GM18498 (cell line): ENCODE measurements around the gene SPATC1L.
"Not testable (repeated sequence)": the region's sequence is repeated elsewhere in the genome, so short reads cannot be mapped to it uniquely, and the experiment has no call there.

Experiments
- ATAC-seq: cut with Tn5 transposase; IDR thresholded peaks from one replicate; pipeline ENCODE4 v1.9.1; 2021; ENCODE audit warnings: mild to moderate bottlenecking, moderate library complexity; ENCODE audit not compliant: unreplicated experiment

The SPATC1L gene

DNA sequence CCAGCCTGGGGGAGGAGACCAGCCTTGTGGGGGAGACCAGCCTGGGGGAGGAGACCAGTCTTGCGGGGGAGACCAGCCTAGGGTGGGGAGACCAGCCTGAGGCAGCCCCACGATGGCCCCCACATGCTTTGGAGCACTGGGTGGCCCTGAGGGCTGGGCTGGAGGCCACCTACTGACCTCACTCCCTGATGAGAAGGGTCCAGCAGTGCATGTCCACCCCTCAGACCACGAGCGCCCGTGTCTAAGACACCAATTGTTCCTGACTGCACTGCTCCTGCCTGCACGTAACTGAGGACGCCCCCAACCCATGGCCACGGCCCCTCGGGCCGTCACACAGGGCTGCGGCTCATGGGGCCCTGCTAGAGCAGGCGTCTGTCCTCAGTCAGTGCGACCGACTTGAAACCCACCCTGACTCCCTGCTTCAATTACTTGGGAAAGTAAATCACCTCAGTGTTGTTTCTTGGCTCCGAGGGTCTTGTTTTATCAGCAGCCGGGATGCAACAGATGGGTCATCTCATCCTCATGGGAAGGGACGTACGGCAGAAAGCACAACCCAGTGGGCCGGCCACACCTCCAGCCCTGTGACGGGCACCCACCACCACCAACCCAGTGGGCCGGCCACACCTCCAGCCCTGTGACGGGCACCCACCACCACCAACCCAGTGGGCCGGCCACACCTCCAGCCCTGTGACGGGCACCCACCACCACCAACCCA lies at the start of gene SPATC1L:
TSS of gene SPATC1L (minus strand) at position 550 of the 715 bp plus-strand sequence. CDS start 1,643 bp downstream, outside the sequence.
- ATAC-seq: no peak

DNA sequence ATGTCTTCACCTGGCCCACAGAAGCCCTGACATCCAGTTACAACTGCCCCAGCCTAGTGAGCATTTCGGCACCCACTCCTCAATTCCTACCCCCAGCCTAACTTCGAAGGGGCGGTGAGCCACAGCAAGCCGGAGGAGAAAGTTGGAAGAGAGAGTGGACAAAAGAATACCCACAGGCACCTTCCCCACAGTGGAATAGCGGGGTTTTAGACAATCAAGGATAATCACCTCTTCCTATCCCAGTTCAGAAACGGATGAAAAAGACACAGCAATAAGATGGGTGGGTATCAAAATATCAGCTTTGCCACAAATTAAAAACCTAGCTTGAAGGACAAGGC lies 45.6 kb upstream of the SPATC1L start:
- ATAC-seq: no peak

DNA sequence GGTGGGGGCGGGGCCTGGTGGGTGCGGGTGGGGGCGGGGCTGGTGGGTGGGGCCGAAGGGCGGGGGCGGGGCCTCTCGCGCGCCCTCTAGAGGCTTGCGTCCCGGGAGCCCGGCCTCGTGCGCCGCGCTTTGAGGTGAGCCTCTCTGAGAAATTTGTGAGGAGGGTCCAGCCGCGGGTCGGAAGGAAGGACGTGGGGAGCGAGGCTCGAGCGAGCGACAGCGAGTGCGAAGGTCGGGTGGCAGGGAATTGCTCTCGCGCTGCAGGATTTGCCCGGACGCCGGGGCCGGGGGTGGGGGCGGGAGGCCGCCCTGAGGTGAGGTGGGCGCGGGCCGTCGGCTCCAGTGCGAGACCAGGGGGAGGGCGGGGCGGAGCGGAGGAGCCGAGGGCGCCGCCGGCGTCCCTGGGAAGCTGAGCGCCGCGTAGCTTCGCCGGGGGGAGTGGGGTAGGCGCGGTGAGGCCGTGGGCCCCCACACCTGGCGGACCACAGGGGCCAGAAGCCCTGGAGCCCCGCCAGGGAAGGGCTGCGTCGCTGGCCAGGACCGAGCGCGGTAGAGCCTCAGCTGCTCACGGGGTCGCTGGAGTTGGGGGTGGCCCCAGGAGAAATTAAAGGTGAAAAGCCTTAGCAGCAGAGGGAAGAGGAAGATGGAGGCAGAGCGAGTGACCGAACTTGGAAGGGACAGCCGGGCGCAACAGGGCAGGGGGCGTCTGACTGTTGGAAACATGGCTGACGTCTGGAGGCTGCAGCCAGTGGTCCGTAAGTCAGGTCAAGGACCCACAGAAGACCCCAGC lies 45.1 kb upstream of the SPATC1L start:
- peak; percentile 33 for ATAC-seq

DNA sequence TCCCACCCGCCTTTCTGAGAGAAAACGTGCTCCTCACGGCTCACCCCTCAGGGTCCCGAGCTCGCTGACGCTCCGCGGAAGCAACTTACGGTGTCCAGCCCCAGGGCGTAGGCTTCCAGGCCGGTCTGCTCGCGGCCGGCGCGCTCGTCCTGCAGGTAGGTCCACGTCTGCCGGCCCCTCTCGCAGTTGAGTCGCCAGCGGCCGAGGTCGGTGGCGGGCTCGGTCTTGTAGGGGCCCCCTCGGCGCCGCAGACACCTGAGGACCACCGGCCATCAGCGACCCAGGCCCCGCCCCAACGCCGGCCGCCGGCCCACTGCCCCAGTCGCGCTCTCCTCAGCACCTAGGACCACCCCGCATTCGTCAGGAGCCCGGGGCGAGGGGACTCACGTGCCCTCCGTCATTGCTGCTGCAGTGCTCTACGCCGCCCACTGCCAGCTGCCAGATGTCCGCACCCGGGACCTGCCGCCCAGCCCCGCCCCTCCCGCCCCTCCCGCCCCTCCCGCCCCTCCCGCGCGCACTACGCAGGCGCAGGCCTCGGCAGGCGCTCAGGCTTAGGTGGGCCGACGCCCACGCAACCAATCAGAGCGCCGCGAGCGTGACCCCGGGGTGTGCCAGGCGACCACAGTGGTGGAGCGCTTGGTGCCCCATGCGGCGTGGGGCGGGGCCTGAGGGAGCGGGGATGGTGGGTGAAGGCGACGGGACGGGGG lies 44.2 kb upstream of the SPATC1L start, which contains the start of gene LSS:
TSS of gene LSS (minus strand) at position 430 of the 707 bp plus-strand sequence. CDS start at position 401, 29 bp downstream.
- ATAC-seq: peak; percentile 90

DNA sequence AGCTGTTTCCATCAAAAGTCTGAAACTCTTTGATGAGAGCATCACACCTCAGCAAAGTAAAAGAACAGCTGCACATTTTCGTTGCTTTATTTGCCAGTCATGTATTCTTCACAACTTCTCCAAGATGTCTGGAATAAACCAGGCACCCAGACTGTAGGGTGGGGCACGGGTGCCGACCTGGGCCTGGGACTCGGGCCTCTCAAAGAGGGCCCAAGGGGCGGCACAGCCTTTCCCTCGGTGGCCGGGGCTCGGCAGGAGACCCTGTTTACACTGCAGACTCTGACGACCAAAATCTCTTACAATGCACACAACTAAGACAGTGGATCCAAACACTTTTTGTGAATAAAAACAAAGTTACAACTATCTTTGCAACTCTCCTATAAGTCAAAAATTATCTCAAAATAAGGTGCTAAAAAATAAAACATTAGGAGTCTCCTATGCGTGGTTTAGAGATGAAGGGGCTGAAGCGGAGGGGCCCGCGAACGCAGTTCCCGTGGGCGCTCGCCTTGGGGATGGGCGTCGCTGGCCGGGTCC lies 43.6 kb upstream of the SPATC1L start:
- no peak for ATAC-seq

DNA sequence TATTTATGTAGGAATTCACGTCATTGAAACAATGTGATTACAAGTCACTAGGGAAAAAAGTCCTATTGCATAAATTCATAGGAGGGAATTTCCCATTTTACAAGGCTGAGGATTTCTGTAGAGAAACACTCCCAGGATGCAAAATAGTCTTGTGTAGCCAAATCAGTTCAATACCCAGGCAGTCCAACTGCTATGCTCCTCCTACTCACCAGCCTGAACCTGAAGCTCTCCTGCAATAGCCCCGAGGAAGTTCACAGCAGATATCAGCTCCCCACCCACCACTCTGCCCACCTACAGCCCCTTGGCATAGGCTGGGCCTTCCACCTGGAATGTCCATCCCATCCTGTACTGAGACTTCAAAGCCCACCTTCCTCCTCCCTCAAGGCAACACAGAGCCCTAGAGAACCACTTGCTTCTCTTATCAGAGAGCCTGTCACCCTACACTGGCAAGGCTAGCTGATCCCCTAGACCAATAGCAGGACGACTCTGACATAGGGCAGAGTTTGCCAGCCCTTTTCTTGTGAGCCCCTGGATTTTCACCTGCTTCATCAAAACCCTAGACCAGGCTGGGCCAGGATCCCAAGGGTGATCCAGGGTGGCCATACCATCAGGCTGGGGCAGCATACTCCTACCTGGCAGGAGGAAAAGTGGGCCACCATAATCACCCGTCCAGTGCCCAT lies 42.8 kb upstream of the SPATC1L start:
- no peak for ATAC-seq

DNA sequence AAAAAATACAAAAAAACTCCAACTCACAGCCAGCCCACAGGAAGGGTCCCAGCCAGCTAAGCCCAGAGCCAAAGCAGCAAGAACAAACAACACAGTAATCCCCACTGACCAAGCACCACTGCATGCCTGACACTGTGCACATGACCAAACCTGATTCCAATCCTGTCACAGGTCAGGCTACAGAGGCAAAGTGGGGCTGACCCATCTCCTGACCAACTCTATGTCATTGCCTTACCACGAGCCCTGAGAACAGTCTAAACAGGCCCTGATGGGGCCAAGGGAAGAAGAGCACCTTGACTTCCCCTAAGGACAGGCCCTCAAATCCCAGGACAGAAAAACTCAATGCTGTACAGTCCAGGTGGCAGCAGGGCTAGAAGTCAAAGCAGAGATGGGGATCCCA lies 41.9 kb upstream of the SPATC1L start:
- ATAC-seq: no peak

DNA sequence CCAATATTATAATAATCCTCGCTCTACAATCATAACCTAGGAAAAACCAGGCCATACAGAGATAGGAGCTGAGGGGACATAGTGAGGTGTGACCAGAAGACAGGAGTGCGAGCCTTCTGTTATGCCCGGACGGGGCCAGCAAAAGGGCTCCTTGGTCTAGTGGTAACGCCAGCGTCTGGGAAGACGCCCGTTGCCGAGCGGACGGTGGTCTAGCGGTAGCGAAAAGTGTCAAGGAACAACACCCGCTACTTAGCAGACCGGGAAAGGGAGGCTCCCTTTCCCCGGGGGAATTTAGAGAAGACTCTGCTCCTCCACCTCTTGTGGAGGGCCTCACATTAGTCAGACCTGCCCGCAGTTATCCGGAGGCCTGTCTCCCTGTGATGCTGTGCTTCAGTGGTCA lies 39.4 kb upstream of the SPATC1L start:
- not testable (repeated sequence) for ATAC-seq

DNA sequence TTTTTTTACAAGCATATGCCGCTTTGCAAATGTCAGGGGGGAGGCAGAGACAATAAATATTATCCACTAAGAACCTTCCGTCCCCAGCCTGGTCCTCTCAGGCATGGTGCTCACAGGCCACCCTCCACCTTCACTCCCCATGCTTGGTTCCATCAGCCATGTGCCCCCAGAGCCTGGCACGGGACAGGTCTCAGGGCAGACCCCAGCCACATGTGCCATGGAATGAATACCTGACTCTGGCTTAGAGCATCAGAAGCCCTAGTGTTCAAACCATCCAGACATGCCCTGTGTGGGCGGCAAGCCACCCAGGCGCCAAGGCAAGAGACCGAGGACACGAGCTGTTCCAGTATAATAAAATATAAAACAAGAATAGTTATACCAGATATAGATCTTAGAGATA lies 39.0 kb upstream of the SPATC1L start:
- ATAC-seq: no peak

DNA sequence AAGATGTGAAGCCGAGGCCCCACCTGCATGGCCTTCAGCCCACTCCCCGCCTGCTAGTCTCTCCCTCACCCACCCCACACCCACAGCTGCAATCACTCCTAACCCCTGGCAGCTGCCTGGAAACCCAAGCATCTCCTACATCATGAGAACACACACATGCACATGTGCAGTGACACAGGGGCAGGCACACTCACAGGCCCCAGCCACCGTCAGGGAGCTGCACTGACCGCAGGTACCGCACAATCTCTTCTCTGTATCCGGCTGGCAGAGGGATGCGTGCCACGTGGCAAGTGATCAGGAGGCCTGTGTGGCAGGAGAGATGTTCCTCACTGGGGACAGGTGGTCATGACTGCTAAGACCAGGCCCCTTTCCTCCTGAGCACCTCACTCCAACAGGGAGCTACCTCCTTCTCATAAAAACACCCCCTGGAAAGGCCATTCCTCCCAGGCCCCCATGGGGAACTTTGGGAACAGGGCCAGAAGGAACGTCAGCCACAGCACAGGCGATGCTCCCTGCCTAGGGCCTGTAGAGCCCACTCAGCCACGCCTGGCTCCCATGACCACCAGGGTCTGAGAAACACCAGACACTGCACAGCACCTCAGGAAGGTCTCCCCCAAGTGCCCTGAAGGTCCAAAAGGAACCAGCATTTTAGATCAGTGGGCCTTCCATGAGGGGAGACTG lies 38.3 kb upstream of the SPATC1L start:
- no peak for ATAC-seq

DNA sequence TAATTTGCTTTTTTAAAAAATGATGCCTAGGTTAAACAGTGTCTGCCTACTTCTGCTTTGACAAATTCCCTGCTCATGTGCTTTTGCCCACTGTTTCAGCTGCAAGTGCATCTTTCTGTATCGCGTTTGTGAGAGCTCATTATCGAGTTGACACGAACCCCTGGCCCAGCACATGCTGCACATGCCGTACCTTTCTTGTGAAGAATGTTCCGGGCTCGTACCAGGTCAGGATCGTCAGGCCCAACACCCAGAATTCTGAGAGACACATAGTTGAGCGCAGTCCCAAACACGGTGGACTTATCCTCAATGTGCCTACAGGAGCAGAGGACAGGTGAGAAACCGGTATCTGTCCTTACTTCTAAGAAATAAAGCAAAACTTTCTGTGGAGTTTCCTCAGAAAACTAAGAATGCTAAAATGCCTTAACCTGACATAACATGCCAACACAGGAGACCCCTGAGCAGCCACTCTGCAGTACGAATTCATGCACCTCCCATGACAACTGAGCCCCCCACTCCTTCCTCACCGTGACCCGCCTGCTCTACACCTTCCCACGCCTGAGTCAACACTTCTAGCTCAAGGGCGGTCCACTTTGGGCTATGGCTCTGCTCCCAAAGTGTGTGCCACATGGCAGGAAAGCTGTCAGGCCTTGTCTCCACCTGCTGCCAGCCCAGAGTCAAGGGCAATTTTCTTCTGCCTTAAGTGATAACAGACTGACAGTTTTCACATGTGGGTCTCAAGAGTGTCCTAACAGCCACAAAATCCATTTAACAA lies 37.6 kb upstream of the SPATC1L start:
- no peak for ATAC-seq

DNA sequence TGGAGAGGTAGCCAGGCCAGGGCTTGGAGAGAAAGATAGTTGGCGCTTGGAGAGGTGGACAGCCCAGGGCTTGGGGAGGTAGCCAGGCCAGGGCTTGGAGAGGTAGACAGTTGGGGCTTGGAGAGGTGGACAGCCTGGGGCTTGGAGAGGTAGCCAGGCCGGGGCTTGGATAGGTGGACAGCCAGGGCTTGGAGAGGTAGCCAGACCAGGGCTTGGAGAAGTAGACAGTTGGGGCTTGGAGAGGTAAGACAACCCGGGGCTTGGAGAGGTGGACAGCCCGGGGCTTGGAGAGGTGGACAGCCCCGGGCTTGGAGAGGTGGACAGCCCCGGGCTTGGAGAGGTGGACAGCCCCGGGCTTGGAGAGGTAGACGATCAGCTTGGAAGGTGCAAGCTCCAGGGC lies 36.6 kb upstream of the SPATC1L start:
- ATAC-seq: no peak

DNA sequence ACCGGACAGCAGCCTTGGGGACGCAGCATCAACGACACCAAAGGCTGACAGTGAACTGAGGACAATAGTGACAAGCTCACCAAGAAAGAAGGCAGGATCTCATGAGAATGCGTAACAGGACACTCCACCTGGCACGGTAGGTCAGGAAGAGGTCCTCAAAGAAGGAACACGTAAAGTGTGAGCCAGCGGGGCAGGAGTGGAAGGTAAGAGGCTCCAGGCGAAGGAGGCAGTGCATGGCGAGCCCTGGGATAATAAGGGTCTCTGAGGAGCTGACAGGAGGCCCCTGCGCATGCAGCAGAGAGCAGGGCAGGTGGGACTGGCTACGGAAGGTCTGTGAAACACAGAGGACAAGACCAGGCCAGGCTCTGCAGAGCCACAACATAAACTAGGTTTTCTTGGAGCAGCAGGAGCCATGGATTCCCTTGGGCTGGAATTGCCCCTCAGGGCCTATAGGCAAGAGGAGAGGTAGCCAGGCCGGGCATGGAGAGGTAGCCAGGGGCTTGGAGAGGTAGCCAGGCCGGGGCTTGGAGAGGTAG lies 36.1 kb upstream of the SPATC1L start:
- ATAC-seq: no peak

DNA sequence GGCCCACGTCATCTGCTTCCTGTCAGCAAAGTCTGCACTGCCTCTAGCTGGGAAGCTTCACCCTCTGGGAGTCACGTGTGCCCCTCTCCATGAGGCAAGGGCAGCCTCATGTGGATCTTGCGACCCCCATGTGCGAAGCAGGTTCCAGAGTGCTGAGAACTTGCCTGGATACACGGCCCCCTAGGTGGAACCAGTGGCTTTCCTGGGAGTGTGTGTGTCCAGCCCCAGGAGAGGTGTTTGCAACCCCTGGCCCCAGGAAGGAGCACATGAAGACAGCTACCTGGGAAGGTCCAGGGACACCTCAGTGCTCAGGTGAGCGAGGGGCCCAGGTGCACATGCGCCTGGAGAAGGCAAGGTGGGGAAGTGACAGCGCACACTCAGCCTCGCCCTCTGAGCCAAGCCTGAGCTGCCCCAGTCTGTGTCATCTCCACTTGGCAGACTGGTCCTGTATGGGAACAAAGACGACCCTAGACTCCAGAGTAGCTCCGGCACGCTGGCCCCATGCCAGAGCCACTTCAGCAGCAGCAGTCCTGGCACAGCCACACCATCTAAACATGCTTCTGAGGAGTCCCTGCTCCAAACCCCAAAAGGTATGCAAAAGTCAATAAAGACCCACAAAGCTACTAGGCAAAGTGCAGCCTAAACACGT lies 35.5 kb upstream of the SPATC1L start:
- no peak for ATAC-seq

DNA sequence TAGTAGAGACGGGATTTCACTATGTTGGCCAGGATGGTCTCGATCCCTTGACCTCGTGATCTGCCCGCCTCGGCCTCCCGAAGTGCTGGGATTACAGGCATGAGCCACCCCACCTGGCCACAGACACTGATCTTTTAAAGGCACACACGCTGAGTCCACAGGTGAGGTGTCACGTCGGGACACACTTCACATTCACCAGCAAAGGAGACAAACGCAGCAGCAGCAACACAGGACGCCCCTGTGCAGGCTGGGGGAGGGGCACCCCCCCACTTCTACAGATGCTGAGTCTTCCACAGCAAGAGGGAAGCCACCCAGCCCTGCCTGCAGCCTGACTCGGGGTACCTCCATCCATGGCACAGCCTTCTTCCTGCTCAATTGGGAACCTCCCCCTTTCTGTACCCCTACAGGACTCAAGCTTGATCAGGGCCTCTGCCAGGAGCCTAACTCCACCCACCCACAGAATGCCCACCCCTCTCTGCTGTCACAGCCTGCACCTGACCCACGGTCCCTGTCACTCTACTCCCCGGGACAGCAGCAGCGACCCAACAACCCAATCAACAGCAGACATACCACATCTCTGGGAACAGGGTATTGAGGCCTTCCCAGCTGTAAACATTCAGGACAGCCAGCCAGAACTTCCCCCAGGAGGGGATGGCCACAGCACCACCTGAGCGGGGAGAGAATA lies 34.8 kb upstream of the SPATC1L start:
- ATAC-seq: no peak

DNA sequence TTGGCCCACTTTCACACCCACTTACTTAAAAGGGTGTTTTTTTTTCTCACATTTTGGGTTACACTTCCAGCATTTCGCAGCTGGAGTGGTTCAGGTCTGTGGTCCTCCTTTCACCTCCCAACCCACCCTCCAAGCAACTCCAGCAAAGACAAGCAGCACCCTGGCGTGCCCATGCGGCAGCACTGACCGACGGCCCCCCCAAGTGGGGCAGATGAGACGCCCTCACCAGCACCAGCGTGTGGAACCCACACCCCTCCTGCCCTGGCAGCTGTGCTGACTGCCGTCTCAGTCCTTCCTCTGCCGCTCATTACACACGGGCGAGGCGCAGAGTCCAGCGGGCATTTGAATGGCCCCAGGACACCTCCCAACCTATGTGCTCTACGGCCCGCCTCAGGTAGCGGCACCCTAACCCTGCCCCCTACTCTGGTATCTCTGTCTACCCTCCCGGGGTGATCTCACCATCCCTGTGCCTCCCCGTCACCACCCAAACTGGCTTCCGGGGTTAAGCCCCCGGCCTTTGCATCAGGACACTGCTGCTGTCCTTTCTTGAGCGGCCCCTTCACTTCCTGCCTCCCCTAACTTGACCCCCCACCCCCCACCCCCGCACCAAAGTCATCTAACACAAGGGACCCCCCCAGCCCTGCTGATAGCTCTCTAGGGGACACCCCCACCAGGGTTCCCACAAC lies 33.4 kb upstream of the SPATC1L start:
- ATAC-seq: no peak

DNA sequence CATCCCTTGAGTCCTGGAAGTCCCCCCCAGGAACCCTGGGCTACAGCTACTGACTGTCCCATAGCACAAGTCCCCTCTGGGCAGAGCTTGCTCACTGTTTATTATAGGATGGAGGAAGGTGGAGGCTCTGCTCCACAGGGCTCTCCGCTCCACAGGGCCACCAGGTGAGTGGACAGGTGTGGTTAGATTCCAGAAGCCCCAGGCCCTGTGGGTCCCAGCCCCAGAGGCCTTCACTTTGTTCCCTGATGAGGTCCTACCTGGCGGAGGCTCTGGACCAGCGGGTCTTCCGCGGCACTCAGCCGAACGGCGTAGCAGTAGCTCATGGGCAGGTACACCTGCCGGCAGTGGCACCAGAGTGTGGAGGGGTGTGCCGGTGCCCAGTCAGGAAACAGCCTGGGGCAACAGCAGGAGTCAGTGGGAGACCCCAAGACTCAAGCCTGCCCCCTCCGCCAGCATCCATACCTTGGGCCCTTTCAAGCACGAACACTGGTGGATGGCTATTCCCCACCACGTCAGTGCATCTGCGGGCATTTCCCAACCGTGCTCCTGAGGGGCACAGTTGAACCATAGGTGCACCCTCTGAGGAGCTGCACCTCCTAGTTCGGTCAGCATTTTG lies 32.0 kb upstream of the SPATC1L start:
- ATAC-seq: no peak
